Ascending aorta (tissue), 2 donors: ENCODE results near the gene SRP54. TPM values are rescaled to one million over a fixed set of nuclear protein-coding genes. Genes with fewer than 3 reads are reported as not detected.
A peak's percentile ranks its signal among the peaks of the same experiment; 100 is the strongest.

Experiments
- DNase-seq, 2 donors: peaks; one replicate each; pipeline ENCODE4 v3.0.0-alpha.2; 2019; ENCODE audit warnings: low spot score in 2 of 2
- H3K27ac ChIP-seq, 2 donors: fragments of 200-600 bp; sonication (generic); one replicate each; pipeline ENCODE4 v1.5.1; 2016 to 2017; ENCODE audit warnings: mild to moderate bottlenecking in 1 of 2
- H3K27me3 ChIP-seq: fragments of 200-600 bp; sonication (generic); one replicate; pipeline ENCODE4 v1.5.1; 2017
- H3K36me3 ChIP-seq, 2 donors: fragments of 200-600 bp; sonication (generic); one replicate each; pipeline ENCODE4 v1.5.1; 2016
- H3K4me1 ChIP-seq, 2 donors: fragments of 200-600 bp; sonication (generic); one replicate each; pipeline ENCODE4 v1.5.1; 2016 to 2017; ENCODE audit warnings: mild to moderate bottlenecking in 1 of 2
- H3K4me3 ChIP-seq, 2 donors: fragments of 200-600 bp; sonication (generic); one replicate each; pipeline ENCODE4 v1.5.1; 2016 to 2017; ENCODE audit warnings: mild to moderate bottlenecking in 1 of 2
- H3K9me3 ChIP-seq, 2 donors: fragments of 200-600 bp; sonication (generic); one replicate each; pipeline ENCODE4 v1.5.1; 2016
- intact Hi-C: fragments of 100-400 bp; cut with DNase I; formaldehyde crosslinking; loops from one replicate; pipeline ENCODE4 v1.15.1; 2023
- total RNA-seq: library from RNA; depleted of rRNA; stranded (reverse); fragments of >200 nt; gene quantifications from one replicate; pipeline ENCODE4 v1.1.0, GENCODE V29; 2016
- TF ChIP-seq, protein P1 (sequence below), 3 experiments: fragments of 200-600 bp in 2 of 3; fragments of 450-650 bp in 1 of 3; sonication (generic) in 2 of 3; IDR thresholded peaks; one replicate each; pipeline ENCODE4 v1.5.1; 2016 to 2019; ENCODE audit warnings: antibody characterized with exemption in 3 of 3, mild to moderate bottlenecking in 1 of 3, moderate library complexity in 1 of 3

The SRP54 gene
- total RNA-seq, 1 donor from 2014 or later, result 87.7 TPM

DNA sequence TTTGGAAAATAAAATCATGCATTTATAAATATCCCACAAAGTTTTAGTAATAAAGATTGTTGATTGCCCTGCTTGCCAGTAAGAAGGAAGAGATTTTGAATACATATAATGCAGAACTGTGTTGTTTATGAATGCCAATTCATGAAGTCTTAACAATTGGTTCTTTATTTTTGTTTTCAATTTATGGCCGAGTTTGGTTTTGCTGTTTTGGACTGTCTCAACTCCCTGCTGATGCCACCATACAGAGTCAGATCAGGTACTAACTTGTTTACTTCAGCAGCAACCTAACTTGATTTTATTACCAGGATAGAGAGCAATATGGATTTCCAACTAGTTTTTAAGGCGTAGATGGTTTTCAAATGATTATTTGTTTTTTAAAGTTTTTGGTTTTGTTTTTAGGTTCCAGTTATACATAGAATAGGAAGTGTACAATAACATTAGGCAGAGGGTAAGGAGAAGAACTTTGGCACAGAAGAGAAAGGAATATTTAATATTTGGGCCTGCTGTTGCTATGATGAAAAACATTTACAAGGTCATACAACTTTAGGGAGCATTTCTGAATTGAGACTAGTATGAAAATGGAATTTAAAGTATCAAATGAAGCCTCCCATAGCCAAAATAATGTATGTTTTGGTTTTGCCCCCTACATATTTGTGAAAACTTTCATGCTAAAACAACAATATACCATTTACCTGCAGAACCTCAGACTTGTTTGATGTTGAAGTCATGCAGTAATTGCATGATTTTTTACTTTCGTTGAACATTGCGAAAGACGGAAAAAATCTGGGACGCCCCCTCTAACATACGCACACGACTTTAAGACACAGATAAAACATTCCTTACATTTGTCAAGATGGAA, 62.4 kb downstream of the SRP54 start:
- no peaks in the 10 kb centered on the region for H3K36me3 ChIP-seq
- TF ChIP-seq, protein P1, sequence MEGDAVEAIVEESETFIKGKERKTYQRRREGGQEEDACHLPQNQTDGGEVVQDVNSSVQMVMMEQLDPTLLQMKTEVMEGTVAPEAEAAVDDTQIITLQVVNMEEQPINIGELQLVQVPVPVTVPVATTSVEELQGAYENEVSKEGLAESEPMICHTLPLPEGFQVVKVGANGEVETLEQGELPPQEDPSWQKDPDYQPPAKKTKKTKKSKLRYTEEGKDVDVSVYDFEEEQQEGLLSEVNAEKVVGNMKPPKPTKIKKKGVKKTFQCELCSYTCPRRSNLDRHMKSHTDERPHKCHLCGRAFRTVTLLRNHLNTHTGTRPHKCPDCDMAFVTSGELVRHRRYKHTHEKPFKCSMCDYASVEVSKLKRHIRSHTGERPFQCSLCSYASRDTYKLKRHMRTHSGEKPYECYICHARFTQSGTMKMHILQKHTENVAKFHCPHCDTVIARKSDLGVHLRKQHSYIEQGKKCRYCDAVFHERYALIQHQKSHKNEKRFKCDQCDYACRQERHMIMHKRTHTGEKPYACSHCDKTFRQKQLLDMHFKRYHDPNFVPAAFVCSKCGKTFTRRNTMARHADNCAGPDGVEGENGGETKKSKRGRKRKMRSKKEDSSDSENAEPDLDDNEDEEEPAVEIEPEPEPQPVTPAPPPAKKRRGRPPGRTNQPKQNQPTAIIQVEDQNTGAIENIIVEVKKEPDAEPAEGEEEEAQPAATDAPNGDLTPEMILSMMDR (IDR thresholded peaks at IDR 0.05), result no peak
- no peaks in the 10 kb centered on the region for H3K9me3 ChIP-seq
- H3K27ac ChIP-seq, result peak overlapping the region; percentile 99
- H3K4me3 ChIP-seq, result peak overlapping the region; percentile 81 to 89
- intact Hi-C loops, result loop anchor here (5.0 to 10.0 kb wide), 5 partner anchors 173 to 780 kb away; partner anchors contain the start of genes BRMS1L, NFKBIA and SPTSSA
- no peak for DNase-seq
- peaks cover 0 to 9% of the 10 kb centered on the region in 2 donors for H3K4me1 ChIP-seq
- no peaks in the 10 kb centered on the region for H3K27me3 ChIP-seq

DNA sequence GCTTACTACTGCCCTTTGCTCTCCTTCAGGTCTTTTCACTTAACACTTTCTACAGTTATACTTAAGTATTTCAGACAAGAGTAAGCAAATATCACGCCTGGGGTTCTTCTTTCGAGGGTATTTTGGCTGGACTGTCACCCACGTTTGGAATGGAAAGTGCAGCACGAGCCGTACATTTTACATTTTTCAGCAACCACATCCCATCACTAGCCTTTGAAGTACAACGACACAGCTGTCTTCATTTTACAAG, 62.9 kb downstream of the SRP54 start:
- TF ChIP-seq, protein P1 (IDR thresholded peaks at IDR 0.05), result no peak
- intact Hi-C loops, result loop anchor here (1.0 to 10.0 kb wide), 8 partner anchors 63 to 779 kb away; partner anchors contain the start of genes BRMS1L, CFL2, NFKBIA and PRORP
- peaks cover 0 to 12% of the 10 kb centered on the region in 2 donors for H3K4me1 ChIP-seq
- DNase-seq, result no peak
- H3K27ac ChIP-seq, result peak overlapping the region; percentile 99
- H3K9me3 ChIP-seq, result no peaks in the 10 kb centered on the region
- H3K36me3 ChIP-seq, result no peaks in the 10 kb centered on the region
- H3K4me3 ChIP-seq, result peak overlapping the region; percentile 81 to 89
- H3K27me3 ChIP-seq, result no peaks in the 10 kb centered on the region

DNA sequence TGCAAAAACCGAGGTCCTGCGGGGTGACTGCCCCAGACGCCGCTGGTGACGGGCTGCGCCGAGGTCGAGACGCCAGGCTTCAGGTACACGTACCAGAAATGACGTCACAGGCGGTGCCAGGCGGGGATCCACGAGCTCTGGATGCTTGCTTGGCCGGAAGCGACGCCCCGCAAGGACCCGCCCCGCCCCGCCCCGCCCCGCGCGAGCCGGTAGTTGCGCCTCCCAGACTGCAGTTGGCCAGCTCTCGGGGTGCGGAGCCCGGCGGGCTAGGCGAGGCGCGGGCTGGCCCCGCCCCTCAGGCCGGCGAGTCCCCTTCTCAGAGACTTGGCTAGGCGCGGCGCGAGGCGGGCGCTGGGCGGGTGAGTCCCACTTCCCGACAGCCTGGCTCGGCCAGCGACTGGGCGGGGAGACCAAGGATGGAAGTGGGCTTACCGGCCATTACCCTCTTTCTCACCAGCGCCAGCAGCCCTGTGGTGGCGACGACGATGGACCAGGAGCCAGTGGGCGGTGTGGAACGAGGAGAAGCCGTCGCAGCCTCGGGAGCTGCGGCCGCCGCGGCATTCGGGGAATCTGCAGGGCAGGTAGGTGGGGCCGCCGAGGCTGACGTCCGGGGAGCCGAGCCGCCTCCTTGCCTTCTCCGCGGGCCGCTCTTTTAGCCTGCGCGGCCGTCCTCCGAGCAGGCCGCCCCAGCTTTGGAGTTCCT, 63.4 kb downstream of the SRP54 start, which contains the start of gene FAM177A1:
FAM177A1 (plus strand) TSS at position 225 of the 703 bp plus-strand sequence; CDS start at position 417, 192 bp downstream.
- Histone ChIP-seq H3K4me1 (peaks cover 0 to 14% of the 10 kb centered on the region in 2 donors), H3K36me3 (no peaks in the 10 kb centered on the region), H3K4me3 (peak within 1 kb of the TSS; percentile 81 to 89), H3K9me3 (no peaks in the 10 kb centered on the region), H3K27ac (peak within 1 kb of the TSS; percentile 99), H3K27me3 (no peaks in the 10 kb centered on the region)
- TF ChIP-seq, protein P1 (IDR thresholded peaks at IDR 0.05), result no peak
- peak; percentile 97 to 100 for DNase-seq
- intact Hi-C loops, result loop anchor here (1.0 to 10.0 kb wide), 8 partner anchors 64 to 779 kb away; partner anchors contain the start of genes BRMS1L, CFL2, NFKBIA and PRORP

DNA sequence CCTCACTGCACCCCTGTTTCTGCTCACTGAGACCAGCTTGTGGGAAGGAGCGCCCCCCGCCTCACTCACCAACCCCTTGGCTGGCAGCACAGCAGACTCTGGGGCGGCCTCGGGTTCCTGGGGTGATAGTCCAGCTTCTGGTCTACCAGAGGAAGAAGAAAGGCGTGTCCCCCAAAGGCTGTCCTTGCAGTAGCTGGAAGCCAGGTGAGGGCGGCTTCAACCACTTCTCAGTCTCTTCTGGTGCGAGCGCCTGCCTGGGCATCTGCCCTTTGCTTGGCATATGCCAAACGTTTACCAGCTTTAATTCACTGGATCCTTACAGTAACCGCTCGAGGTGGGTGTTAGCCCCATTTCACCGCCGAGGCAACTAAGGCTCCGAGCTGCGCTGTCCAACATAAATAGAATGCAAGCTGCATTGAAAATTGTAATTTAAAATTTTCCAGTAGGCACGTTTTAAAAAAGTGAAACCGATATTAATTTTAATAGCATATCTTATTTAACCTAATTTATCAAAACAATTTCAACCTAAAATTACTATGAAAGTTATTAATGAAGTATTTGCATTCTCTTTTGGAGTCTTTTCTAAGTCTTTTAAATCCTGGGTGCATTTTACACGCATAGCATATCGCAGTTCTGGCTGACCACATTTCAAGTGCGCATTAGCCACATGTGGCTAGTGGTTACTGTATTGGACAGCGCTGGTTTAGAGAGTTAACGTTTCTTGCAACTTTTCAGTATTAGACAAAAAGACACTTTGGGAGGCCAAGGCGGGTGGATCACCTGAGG, 64.2 kb downstream of the SRP54 start:
- intact Hi-C loops, result loop anchor here (1.0 to 10.0 kb wide), 8 partner anchors 65 to 778 kb away; partner anchors contain the start of genes BRMS1L, CFL2, NFKBIA and PRORP
- Histone ChIP-seq H3K27me3 (no peaks in the 10 kb centered on the region), H3K4me3 (peak overlapping the region; percentile 81 to 89), H3K9me3 (no peaks in the 10 kb centered on the region), H3K36me3 (no peaks in the 10 kb centered on the region), H3K27ac (peak overlapping the region; percentile 99), H3K4me1 (peaks cover 0 to 14% of the 10 kb centered on the region in 2 donors)
- TF ChIP-seq, protein P1 (IDR thresholded peaks at IDR 0.05), result no peak
- DNase-seq, result peak; percentile 14 to 81

DNA sequence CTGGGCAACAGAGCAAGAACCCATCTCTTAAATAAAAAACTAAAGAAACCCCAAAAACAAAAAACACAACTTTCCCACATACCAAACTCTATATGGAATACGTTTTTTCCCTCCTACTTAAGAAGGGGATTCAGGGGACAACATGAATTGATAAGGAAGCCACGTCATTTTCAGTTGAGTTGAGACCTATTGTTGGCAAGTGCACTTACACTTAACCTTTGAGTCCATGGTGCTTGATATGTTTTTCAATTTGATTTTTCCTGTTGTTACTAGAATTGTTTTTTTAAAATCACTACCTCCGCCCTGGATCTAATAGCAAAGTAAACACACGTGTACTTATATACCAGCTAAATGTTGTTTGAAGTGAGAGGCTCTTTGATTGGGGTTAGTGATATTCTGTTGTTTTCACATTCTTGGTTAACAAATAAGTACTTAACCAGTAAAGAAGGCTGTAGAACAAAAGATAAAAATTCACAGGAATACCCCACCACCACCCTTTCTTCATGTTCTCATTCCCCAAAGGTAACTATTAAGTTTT, 65.3 kb downstream of the SRP54 start:
- no peaks in the 10 kb centered on the region for H3K27me3 ChIP-seq
- no peak for DNase-seq
- H3K9me3 ChIP-seq, result no peaks in the 10 kb centered on the region
- H3K4me1 ChIP-seq, result peaks cover 0 to 14% of the 10 kb centered on the region in 2 donors
- intact Hi-C loops, result loop anchor here (2.0 to 10.0 kb wide), 6 partner anchors 176 to 777 kb away; partner anchors contain the start of genes BRMS1L, CFL2, NFKBIA and SPTSSA
- H3K36me3 ChIP-seq, result peaks cover 0 to under 1% of the 10 kb centered on the region in 2 donors
- peak overlapping the region in 1 of 2 donors; percentile 1 for H3K27ac ChIP-seq
- TF ChIP-seq, protein P1 (IDR thresholded peaks at IDR 0.05), result no peak
- peak overlapping the region; percentile 81 to 89 for H3K4me3 ChIP-seq
